ENCODE data around the gene SCGB3A1. TPM values are rescaled to one million over a fixed set of nuclear protein-coding genes. Genes with fewer than 3 reads are reported as not detected.

SCGB3A1 gene
- total and polyA plus RNA-seq, 12 donors, result 1.2 to 10.4 (median 1.6) TPM; not detected in 4

DNA sequence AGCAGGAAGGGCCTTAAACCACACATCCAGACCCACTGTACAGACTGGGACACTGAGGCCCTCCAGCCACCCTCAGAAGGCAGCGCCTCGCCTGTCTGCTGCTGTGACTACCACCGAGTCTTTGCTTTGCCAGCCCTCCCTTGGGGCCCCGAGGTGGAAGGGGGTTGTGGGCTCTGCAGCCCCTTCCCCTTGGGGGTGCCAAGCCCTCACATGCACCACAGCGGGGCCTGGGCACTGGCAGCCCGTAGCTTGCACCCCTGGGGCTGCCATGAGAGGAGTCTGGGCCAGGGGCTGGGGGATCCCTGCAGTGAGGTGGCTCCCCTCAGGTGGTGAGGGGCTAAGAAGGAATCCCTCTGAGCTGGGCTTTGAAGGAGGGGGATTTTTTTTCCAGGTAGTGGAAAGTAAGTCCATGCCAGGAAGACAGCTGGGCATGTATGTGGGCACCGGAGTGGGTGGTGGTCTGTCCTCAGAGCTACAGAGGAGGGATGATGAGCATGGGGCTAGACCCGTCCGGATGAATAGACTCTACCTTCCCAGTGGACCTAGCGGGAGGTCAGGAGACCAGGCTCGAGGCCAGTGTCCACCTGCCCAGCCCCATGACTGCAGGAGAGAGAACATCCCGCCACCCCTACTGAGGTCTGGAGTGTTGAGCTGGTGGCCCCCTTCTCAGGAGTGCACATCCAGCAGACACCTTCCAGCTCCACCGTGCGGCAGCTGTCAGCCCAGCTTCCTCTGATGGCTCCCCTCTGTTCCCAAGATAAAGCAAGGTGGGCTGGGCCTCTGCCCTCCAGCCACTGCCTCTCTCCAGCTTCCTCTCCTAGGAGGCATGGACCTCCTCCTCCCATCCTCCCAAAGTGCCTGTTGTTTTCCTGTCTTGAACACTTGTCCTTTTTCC lies 42.2 kb upstream of the SCGB3A1 start:
- Histone ChIP-seq H3K27ac (peak overlapping the region in 1 of 5 donors; percentile 5), H3K27me3 (no peaks in the 10 kb centered on the region), H3K4me1 (replicated peaks in 1 of 2) (no peaks in the 10 kb centered on the region), H3K4me3 (no peak overlapping the region), H3K9me3 (replicated peaks in 1 of 3) (no peaks in the 10 kb centered on the region), H3K36me3 (replicated peaks in 1 of 2) (no peaks in the 10 kb centered on the region)
- 72 to 76% (median 75%) methylated on average over 5 to 14 of the region's 14 CpGs for WGBS, 4 donors
- peak in 1 of 7 donors; percentile 4 for DNase-seq
- intact Hi-C loops (cut with DNase I), result no loop called here
- TF ChIP-seq, protein P1, sequence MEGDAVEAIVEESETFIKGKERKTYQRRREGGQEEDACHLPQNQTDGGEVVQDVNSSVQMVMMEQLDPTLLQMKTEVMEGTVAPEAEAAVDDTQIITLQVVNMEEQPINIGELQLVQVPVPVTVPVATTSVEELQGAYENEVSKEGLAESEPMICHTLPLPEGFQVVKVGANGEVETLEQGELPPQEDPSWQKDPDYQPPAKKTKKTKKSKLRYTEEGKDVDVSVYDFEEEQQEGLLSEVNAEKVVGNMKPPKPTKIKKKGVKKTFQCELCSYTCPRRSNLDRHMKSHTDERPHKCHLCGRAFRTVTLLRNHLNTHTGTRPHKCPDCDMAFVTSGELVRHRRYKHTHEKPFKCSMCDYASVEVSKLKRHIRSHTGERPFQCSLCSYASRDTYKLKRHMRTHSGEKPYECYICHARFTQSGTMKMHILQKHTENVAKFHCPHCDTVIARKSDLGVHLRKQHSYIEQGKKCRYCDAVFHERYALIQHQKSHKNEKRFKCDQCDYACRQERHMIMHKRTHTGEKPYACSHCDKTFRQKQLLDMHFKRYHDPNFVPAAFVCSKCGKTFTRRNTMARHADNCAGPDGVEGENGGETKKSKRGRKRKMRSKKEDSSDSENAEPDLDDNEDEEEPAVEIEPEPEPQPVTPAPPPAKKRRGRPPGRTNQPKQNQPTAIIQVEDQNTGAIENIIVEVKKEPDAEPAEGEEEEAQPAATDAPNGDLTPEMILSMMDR (IDR thresholded peaks at IDR 0.05), result no peak

DNA sequence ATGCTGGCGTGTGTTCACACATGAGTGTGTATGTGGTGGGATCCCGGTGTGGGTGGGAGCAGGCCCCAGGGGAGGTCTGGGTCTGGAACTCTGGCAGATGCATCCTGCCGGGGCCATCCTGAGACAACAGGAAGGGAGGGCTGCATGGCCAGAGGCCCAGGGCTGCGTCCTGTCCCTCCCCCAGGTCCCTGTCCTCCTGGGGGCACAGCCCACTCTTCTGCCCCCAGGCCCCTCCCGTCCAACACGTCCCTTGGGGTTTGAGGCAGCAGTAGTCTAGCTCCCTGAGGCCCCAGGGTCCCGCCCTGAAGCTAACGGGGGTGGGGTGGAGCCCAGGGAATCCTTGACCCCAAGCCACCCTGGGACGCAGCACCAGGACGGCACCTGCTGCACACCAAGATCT lies 41.5 kb upstream of the SCGB3A1 start:
- no peaks in the 10 kb centered on the region for H3K9me3 ChIP-seq (replicated peaks in 1 of 3)
- H3K4me1 ChIP-seq (replicated peaks in 1 of 2), result no peaks in the 10 kb centered on the region
- 52 to 73% (median 69%) methylated on average over 3 to 10 of the region's 10 CpGs for WGBS, 4 donors
- no peak overlapping the region for H3K4me3 ChIP-seq
- intact Hi-C loops (cut with DNase I), result no loop called here
- no peaks in the 10 kb centered on the region for H3K27me3 ChIP-seq
- no peaks in the 10 kb centered on the region for H3K36me3 ChIP-seq (replicated peaks in 1 of 2)
- TF ChIP-seq POLR2A (IDR thresholded peaks at IDR 0.05), result no peak
- TF ChIP-seq, protein P1 (IDR thresholded peaks at IDR 0.05), result no peak
- peak in 5 of 7 donors; percentile 17 to 68 (median 32) for DNase-seq
- peak overlapping the region in 1 of 5 donors; percentile 5 for H3K27ac ChIP-seq

DNA sequence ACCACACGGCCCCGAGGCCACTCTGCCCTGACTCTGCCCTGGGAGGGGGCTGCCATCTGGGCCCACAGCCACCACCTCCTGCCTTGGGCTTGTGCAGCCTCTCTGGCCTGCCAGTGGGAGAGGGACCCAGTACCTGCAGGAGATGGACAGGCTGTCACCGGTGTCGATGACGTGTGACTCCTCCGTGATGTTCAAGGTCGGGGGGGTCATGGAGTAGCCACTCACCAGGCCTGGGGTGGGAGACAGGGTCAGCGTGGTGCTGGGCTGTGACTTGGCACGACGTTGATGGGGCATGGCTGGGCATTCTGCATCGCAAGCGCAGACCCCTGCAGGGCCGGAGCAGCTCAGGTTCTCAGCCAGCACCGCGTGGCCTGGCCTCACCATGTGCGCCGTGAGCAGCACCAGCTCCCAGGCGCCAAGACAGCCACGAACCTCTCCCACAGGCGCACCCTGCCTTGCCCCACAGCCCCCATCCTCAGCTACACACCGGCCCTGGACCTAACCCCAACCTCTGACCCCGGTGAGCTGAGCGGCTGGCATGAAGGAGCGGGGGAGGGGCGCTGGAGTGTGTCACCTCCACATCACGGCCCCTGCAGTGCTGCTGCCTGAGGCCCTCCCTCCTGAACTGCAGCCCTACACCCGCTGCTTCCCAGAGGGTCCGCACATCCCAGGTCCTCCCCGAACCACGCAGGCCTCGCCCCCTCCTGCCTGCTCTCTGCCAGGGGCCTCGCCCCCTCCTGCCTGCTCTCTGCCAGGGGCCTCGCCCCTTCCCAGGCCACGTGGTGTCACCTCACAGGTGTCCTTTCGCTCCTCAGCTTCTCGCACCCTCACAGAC lies 40.5 kb upstream of the SCGB3A1 start:
- Histone ChIP-seq H3K9me3 (replicated peaks in 1 of 3) (no peaks in the 10 kb centered on the region), H3K4me3 (no peak overlapping the region), H3K36me3 (replicated peaks in 1 of 2) (no peaks in the 10 kb centered on the region), H3K27ac (peak overlapping the region in 1 of 5 donors; percentile 52), H3K4me1 (replicated peaks in 1 of 2) (no peaks in the 10 kb centered on the region), H3K27me3 (no peaks in the 10 kb centered on the region)
- WGBS, 4 donors, result 64 to 80% (median 70%) methylated on average over 29 to 36 of the region's 36 CpGs
- TF ChIP-seq, protein P1 (IDR thresholded peaks at IDR 0.05), result no peak
- no peak for TF ChIP-seq POLR2A (IDR thresholded peaks at IDR 0.05)
- intact Hi-C loops (cut with DNase I), result no loop called here
- peak in 1 of 7 donors; percentile 5 for DNase-seq

DNA sequence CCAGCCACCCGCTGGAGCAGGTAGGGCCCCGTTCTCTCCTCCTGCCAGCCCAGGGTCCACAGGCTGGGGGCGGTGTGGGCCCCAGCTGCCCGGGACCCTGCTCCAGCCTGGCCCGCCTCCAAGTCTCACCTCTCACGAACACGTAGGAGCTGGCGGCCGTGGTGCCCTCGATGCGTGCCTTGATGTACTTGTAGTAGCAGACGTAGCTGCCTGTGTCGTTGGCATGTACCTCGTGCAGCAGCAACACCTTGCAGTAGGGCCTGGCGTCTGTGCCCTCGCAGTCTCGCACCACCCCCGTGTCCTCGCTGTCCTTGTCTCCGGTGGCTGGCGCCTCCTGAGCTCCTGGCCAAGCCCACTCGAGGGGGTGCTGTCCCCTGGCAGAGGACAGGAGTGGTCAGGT lies 39.1 kb upstream of the SCGB3A1 start:
- intact Hi-C loops (cut with DNase I), result no loop called here
- Histone ChIP-seq H3K9me3 (replicated peaks in 1 of 3) (no peaks in the 10 kb centered on the region), H3K4me1 (replicated peaks in 1 of 2) (no peaks in the 10 kb centered on the region), H3K4me3 (no peak overlapping the region), H3K36me3 (replicated peaks in 1 of 2) (no peaks in the 10 kb centered on the region), H3K27me3 (no peaks in the 10 kb centered on the region), H3K27ac (no peak overlapping the region)
- WGBS, 4 donors, result 83 to 92% (median 86%) methylated on average over 4 to 22 of the region's 22 CpGs
- TF ChIP-seq POLR2A (IDR thresholded peaks at IDR 0.05), result no peak
- TF ChIP-seq, protein P1 (IDR thresholded peaks at IDR 0.05), result no peak
- DNase-seq, result no peak
